Activated CD8-positive, alpha-beta memory T cell treated with anti-CD3 and anti-CD28 coated beads for 36 hours (primary cell): ENCODE results near the gene ACTN3. TPM values are rescaled to one million over a fixed set of nuclear protein-coding genes. Genes with fewer than 3 reads are reported as not detected.
"Not testable (repeated sequence)": the region's sequence is repeated elsewhere in the genome, so short reads cannot be mapped to it uniquely, and the experiment has no call there.

Experiments used
- CTCF ChIA-PET: fragments of 350-600 bp; sonication (Branson Sonifier 250); formaldehyde crosslinking; loops from one replicate; lab custom pipeline; 2021; ENCODE audit warnings: antibody characterized with exemption; lab: Charles Lee
- POLR2A ChIA-PET: fragments of 350-600 bp; sonication (Branson Sonifier 250); formaldehyde crosslinking; loops from one replicate; lab custom pipeline; 2021; ENCODE audit warnings: antibody characterized with exemption; lab: Charles Lee
- total RNA-seq, 2 experiments: library from RNA; stranded (reverse); gene quantifications; one replicate each; pipeline ENCODE4 v1.2.3, GENCODE V29; 2021

Gene ACTN3
- total RNA-seq: under 1 TPM; 0.08 to 0.23 TPM

GRCh38 chr11:66546368-66546965 lies at the start of gene ACTN3:
Gene ACTN3, plus strand, starts transcription at chr11:66546903. Its CDS starts 35 bp downstream, at chr11:66546938.
- CTCF ChIA-PET: interaction anchor here (0.7 to 3.9 kb wide), 6 partner anchors 13 to 131 kb away, joined by 3 to 18 read pairs (median 3); partner anchors contain the start of genes CTSF, MRPL11 and RBM4B
- POLR2A ChIA-PET: interaction anchor here (0.6 to 2.0 kb wide), 11 partner anchors 9 to 857 kb away, joined by 3 to 8 read pairs (median 4); partner anchors contain the start of genes BBS1, CTSF, DPP3 and NPAS4

GRCh38 chr11:66497206-66497605 lies 49.5 kb upstream of the ACTN3 start:
- ChIA-PET CTCF (no interaction called here), POLR2A (interaction anchor here (0.7 kb wide), 1 partner anchor 418 kb away, joined by 6 read pairs; no protein-coding TSS in a partner anchor)

GRCh38 chr11:66498506-66498905 lies 48.2 kb upstream of the ACTN3 start:
- ChIA-PET CTCF (no interaction called here), POLR2A (no interaction called here)

GRCh38 chr11:66505276-66505816 lies 41.4 kb upstream of the ACTN3 start:
- CTCF ChIA-PET: no interaction called here

GRCh38 chr11:66509131-66509561 lies 37.6 kb upstream of the ACTN3 start:
- ChIA-PET CTCF (interaction anchor here (0.7 to 2.1 kb wide), 4 partner anchors 24 to 188 kb away, joined by 3 to 7 read pairs (median 6); partner anchors contain the start of gene RBM4B), POLR2A (no interaction called here)

More at GRCh38 chr11:66505276-66505816, 41.4 kb upstream of the ACTN3 start:
- POLR2A ChIA-PET: no interaction called here

- ChIA-PET POLR2A (interaction anchor here (1.2 kb wide), 1 partner anchor 36 kb away, joined by 3 read pairs; the partner anchor contains the start of genes ACTN3 and ZDHHC24), CTCF (interaction anchor here (0.7 to 2.1 kb wide), 4 partner anchors 32 to 324 kb away, joined by 3 to 7 read pairs (median 5); partner anchors contain the start of gene RBM4B)
Measured at GRCh38 chr11:66510271-66510989, 36.3 kb upstream of the ACTN3 start, which contains the start of gene BBS1. Gene BBS1, plus strand, starts transcription at chr11:66510635. Its CDS starts 25 bp downstream, at chr11:66510660.

- POLR2A ChIA-PET: interaction anchor here (1.2 kb wide), 1 partner anchor 35 kb away, joined by 3 read pairs; the partner anchor contains the start of genes ACTN3 and ZDHHC24
- CTCF ChIA-PET: interaction anchor here (1.0 to 1.7 kb wide), 3 partner anchors 36 to 291 kb away, joined by 3 to 7 read pairs (median 3); partner anchors contain the start of genes ACTN3 and RBM4B
Measured at GRCh38 chr11:66510990-66511339, 35.7 kb upstream of the ACTN3 start.

GRCh38 chr11:66523611-66524010 lies 23.1 kb upstream of the ACTN3 start:
- ChIA-PET CTCF (no interaction called here), POLR2A (no interaction called here)

- CTCF ChIA-PET: no interaction called here
- POLR2A ChIA-PET: no interaction called here
Measured at GRCh38 chr11:66524304-66525040, 22.2 kb upstream of the ACTN3 start.

- ChIA-PET CTCF (no interaction called here), POLR2A (no interaction called here)
Measured at GRCh38 chr11:66529069-66529468, 17.6 kb upstream of the ACTN3 start.

- ChIA-PET CTCF (no interaction called here), POLR2A (no interaction called here)
Measured at GRCh38 chr11:66529655-66530054, 17.0 kb upstream of the ACTN3 start.

GRCh38 chr11:66530927-66531709 lies 15.6 kb upstream of the ACTN3 start:
- POLR2A ChIA-PET: no interaction called here
- CTCF ChIA-PET: interaction anchor here (0.9 kb wide), 1 partner anchor 15 kb away, joined by 4 read pairs; no protein-coding TSS in a partner anchor

- CTCF ChIA-PET: interaction anchor here (0.9 kb wide), 1 partner anchor 15 kb away, joined by 4 read pairs; no protein-coding TSS in a partner anchor
- POLR2A ChIA-PET: no interaction called here
Measured at GRCh38 chr11:66531841-66532240, 14.9 kb upstream of the ACTN3 start.

GRCh38 chr11:66532784-66533183 lies 13.9 kb upstream of the ACTN3 start:
- CTCF ChIA-PET: interaction anchor here (0.5 to 1.1 kb wide), 3 partner anchors 12 to 102 kb away, joined by 3 to 5 read pairs (median 3); no protein-coding TSS in a partner anchor
- POLR2A ChIA-PET: interaction anchor here (0.6 kb wide), 1 partner anchor 692 kb away, joined by 3 read pairs; no protein-coding TSS in a partner anchor

- POLR2A ChIA-PET: no interaction called here
- CTCF ChIA-PET: interaction anchor here (0.7 kb wide), 1 partner anchor 211 kb away, joined by 3 read pairs; no protein-coding TSS in a partner anchor
Measured at GRCh38 chr11:66539170-66539869, 7.4 kb upstream of the ACTN3 start.

GRCh38 chr11:66539870-66540213 lies 6.9 kb upstream of the ACTN3 start:
- POLR2A ChIA-PET: no interaction called here
- CTCF ChIA-PET: interaction anchor here (0.7 to 0.8 kb wide), 2 partner anchors 78 to 211 kb away, joined by 3 read pairs; no protein-coding TSS in a partner anchor

- CTCF ChIA-PET: interaction anchor here (0.8 kb wide), 1 partner anchor 77 kb away, joined by 3 read pairs; no protein-coding TSS in a partner anchor
- POLR2A ChIA-PET: not testable (repeated sequence)
Measured at GRCh38 chr11:66540598-66540997, 6.1 kb upstream of the ACTN3 start.
